Right hindlimb (tissue), 1 donor: Measurements from ENCODE around the gene AFF3.
"Not testable (repeated sequence)": the region's sequence is repeated elsewhere in the genome, so short reads cannot be mapped to it uniquely, and the experiment has no call there.

Experiments used
- DNase-seq: peaks from one replicate; pipeline ENCODE4 v3.0.0-alpha.2; 2018

The AFF3 gene

DNA sequence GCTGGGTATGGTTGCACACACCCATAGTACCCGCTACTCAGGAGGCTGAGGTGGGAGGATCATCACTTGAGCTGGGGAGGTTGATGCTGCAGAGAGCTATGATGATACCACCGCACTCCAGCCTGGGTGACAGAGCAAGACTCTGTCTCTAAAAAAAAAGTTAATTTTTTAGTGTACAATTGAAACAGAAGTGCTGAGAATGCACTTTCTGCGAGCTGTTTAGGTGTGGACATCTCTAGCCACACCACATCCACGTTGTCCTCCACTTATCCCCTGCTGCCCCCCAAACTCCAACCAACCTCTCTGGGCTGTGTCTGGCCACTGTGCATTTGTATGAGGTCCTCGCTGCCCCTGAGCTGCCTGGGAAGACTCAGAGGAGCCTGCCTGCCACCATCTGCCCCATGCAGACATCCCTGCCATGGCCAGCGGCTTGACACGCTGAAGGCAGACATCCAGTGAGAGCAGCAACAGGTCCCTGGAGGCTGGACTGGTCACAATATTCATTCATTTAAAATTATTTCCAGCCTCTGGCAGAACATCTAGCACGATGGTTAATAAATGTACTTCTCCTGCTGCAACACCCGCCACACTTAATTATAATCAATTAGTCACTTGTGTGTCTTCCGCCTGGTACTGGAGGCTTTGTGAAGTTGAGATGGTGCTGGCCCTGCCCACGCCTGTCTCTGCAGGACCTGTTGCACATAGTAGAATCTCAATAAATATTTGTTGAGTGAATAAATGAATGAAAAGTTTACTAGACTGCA is 3.7 kb upstream of the AFF3 start:
- no peak for DNase-seq

DNA sequence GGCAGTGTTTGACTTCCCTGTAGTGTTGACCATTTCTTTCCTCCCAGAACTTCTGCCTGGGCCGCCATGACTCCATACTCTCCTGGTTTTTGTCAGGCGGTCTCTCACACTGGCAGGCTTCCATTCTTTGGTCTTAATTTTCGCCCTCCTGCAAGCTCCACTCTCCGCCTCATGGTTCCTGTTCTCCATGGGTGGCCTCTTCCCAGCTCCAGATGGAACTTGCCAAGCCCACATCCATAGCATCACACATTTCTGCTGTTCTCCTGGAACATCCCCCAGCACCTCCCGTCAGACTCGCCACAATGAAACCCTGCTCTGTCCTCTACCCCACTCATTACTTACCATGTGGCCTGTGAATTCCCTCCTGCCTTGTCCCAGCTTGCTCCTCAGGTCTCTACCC is 896 bp upstream of the AFF3 start:
- no peak for DNase-seq

DNA sequence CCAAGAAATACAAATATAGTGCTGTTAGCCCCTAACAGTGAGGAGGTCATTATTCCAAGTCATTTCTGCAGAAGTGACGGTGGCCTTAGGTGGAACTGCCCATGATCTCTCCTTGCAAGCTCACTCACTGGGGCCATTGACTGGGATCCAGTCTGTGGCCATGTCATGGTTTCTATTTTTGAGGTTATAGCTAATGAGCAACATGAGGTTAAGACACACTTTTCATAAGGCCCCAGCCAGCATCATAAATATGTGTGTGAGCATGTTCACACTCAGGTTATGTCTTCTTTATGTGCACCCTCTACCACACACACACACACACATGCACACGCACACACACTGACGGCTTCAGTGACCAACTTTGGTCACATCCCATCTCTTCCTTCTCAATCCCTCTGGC is 484 bp downstream of the AFF3 start:
- DNase-seq: no peak

DNA sequence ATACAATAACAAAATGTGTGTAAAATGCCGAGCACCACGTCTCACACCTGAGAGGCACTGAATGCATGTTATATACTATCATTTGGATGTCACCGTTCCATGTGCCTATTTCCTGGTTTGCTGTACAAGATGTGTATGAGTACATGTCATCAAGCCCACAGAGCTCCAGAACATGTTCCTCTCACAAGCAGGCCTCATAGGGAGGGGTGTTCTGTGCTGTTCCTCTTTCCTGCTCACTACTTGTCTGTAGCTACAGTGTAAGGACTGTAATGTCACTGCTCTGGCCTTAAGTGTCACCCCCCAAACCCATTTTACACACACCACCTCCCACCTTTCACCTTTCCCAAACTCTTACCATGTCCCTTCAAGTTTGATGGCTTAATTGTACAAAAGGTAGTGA is 1.8 kb downstream of the AFF3 start:
- DNase-seq: no peak

DNA sequence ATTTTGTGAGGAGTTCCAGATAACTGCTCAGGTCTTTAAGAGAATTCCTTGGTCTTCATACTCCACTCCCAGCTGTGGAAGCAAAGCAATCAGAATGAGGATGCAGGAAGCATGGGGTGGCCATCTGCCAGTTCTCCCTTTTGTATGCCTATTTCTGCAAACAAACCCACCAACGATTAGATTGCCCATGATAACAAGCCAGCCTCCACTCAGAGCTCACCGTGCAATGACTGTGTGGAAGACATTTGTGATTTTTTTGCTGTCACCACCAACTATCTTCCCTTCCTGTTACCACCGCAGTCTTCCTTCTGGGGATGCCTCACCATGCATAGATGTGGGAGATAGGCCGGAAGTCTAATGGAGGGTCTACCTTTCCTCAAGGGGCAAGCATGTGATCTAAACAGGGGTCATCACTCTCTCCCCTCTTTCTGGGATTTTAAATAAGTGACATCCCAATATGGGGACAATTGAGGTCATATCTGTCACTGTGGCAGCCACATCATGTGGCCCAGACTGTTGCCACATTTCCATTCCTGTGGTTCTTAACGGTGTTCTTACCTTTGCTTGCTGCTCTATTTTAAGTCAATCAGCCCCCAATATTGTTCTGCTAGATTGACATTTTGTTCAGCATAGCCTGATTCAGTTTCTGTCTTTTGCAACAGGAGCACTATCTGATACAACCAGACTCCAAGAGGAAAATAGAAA is 4.4 kb downstream of the AFF3 start:
- DNase-seq: no peak

DNA sequence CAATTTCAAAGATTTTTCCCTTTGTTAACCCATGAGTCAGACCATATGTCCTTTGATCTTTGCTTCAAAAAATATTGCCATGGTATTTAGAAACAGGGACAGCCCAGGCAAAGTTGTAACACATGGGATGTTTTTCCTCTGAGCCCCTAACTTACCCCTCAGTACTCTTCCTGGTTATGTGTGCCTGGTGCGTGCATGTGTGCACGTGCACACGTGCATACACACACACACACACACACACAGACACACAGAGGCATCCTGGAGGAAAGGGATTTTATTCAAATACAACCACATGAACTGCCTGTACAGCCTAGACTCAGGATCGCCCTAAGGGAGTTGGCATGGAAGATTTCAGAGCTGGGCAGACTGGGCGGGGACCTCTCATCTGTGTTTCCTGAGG is 5.1 kb downstream of the AFF3 start:
- no peak for DNase-seq

DNA sequence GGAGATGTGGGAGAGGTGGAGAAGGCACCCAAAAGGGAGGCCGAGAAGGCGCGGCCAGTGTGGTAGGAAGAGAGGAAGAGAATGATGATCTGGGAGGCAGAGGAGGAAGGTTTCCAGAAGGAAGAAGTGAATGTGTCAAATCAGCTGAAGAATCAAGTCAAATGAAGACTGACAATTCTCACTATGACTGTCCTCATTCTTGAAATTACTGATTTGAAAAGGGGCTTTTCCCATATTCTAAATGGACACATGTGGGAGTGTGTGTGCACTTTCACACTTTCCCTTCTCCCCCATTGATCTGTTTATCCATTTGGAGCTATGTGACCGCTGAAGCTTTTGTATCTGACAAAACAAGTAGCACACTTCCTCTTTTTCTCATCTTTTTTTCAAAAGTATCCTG is 6.1 kb downstream of the AFF3 start:
- no peak for DNase-seq

DNA sequence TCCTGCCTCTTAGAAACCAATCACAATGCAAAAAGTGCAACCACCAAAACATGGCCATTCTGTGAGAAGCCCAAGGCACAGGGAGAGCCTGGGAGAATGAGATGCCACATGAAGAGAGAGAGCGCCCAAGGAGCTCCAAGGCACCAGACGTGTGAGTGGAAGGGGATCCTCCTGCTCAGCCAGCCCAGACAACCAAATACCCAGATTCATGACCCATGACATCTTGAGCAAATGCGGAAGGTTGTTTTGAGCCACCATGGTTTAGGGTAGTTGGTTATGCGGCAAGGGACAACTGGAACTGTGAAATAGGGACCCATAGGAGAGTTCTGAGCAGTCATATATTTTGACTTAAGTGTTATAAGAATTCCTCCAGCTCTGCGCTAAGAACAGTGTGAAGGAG is 7.0 kb downstream of the AFF3 start:
- no peak for DNase-seq

DNA sequence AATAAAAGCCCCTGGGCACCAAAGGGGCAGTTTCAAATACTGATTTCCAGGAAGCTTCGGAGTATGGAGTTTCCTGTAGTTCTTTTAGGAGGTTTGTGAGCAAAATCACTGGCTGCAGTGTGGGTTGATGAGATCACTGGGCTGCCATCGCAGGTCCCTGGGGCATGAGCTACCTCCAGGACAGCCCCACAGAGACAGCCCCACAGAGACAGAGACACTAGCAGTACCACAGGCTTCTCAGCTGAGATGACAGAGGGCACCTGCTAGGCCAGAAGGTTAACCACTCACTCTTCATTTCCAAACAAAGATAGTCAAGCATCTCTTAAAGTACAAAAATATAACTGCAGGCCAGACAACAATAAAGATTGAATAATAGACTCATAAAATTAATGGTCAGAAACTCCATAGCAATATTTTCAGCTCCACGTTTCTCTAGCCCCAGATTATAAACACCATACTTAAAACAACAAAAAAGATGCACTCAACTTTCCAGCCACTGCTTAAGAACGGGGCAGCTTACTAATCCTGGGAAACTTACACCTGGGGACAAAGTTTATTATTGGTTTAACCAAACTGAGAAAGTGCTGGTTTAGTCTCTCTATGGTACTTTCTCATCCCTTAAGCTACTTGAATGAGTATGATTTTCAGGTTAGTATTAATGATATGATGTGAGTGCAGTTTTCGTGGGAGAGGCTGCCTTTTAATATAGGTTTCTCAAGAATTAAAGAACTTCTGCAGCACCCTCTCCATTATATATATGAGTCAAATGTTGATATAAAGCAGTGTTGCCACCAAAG is 11.6 kb downstream of the AFF3 start:
- no peak for DNase-seq

DNA sequence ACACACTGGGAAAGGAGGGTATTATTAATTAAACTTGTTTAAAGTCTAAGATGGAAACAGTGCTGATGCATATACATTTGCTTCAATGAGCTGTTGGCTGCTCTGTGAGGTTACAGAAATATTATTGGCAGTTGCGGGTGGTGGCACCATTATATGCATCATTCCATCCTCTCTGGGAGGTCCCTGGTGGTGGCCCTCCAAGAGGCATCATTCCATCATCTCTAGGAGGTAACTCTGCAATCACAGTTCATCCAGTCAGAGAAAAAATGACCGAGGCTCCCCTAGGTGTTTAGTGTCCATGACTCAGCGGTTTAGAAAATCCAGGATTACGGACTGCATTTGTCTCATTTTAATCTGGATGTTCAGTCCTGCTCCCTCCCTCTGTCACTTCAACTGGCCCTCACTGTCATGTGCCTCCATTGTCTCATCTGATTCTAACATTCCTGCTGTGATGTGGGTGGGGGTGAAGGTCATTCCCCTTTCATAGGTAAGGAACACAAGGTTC is 15.4 kb downstream of the AFF3 start:
- no peak for DNase-seq

DNA sequence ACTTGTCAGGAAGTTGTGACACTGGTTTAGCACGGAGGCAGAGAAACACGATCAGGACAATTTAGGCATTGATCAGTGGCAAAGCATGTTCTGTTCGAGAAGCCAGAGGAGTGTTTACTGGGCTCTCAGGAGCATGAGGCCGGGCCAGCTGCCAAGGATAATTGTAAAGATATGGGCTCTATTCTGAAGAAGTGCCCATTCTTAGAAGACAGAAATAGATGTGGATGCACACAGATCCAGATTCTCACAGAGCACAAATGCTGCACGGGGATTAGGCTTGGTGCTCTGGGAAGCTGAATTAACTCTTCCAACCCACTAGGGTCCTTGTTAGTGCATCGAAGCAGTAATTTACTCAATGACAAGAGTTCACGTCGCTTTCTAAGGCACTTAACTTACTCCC is 16.2 kb downstream of the AFF3 start:
- DNase-seq: no peak

DNA sequence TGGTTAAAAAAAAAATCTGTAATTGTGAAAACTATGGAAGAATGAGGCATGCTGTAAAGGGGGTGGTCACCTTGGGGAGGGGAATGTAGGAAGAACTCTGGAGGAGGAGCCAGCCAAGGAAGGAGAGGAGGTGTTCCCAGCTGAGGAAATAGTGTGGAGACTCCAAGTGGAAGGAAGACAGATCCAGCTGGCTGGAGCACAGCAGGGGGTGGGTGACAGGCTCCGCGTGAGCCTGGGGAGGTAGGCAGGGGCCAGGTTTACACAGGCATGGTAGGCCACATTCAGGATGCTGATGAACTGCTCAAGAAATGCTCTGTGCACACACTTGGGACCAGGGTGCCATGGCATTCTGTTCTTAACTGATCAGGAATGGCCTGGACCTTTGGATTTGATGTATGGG is 16.8 kb downstream of the AFF3 start:
- DNase-seq: no peak

DNA sequence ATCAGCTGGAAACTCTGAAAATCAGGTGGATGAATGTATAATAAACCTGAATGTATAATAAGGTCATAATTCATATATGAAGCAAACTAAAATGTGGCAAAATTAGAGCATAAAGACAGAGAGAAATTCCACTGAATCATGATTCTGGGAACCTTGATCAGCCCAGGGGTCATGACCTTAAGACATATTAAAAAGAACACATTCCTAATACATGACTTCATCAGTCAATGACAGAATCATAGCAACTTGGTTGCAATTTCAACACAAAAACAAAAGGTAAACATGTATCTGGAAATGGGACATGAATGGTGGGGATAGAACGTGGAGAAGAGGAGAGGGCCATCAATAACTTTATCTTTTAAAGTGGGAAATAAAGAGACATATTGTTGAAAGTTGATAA is 17.6 kb downstream of the AFF3 start:
- DNase-seq: no peak

DNA sequence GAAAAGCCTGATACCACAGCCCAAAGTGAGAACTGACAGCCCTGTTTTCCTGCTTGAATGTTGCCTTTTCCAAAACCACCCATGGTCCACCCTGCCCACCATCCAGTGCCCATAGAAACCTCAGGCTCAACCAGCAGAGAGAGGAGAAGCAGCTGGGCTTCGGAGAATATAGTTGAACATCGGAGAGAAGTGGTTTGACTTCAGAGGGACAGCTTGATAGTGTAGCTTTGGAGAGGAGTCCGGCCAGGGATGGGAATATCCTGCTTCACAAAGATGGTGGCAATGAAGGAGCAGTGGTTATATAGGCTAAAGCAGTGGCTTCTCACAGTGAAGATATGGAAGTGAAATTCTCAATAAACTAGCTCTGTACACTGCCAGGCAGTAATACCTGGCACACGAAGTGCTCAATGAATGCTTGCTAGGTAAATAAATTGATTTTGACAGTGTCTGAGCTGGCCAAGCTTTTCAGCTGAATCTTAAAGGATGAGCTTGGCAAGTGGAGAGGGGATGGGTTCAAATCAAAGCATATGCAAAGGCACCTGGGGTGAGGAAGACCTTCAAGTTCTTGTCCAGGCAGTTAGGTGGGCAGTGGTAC is 21.2 kb downstream of the AFF3 start:
- no peak for DNase-seq

DNA sequence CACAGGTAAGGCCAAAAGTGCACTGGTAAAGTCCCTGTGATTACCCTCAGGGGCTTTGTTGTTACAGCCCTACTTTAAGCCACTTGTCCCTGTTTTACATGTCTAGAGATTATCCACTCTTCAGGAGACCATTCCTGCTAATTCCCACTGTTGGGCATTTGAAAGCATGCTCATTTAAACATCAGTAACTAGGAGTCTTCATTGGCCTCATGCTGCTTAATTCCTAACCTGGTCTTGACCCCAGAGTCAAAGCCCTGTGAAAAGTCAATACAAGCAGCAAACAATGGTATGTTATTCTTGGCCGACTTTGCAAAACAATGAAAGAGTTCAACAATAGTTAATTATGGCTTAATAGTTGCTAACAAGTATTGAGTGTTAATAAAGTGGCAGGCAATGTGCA is 23.2 kb downstream of the AFF3 start:
- no peak for DNase-seq

DNA sequence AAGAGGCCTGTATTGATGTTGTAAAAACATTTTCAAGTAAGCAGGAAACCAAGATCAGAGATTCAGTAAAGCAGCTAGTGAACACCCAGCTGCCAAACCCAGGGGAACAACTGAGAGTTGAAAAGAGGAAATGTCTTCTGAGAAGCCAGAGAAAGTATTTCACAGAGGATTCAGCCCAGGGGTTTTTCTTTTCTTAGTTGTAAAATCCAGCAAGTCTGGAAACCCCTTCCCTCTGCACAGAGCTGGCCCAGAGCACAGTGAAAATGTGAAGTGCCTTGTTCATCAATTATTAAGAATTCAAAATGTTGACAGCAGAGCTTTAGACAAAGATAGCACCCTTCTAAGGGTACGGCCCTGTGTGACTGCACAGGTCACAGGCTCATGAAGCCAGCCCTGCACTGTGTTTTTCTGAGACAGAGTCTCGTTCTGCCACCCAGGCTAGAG is 28.4 kb downstream of the AFF3 start:
- DNase-seq: no peak

DNA sequence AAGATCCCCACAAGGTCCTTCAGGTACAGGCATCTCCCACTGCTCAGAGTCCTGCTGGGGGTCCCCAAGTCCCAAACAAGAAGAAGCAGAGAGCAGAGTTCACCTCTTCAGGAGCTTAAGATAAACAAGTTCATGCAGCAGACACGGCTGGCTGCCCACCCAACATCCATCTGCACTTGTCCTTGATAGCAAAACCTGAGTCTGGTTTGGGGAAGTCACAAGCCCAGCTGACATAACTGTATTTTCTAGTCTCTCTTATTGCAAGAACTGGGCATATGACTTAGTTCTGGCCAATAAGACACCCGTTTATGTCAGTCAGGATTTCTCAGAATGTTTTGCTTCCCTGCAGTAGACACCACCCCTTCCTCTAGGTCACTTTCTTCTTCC is 31.8 kb downstream of the AFF3 start:
- DNase-seq: no peak

DNA sequence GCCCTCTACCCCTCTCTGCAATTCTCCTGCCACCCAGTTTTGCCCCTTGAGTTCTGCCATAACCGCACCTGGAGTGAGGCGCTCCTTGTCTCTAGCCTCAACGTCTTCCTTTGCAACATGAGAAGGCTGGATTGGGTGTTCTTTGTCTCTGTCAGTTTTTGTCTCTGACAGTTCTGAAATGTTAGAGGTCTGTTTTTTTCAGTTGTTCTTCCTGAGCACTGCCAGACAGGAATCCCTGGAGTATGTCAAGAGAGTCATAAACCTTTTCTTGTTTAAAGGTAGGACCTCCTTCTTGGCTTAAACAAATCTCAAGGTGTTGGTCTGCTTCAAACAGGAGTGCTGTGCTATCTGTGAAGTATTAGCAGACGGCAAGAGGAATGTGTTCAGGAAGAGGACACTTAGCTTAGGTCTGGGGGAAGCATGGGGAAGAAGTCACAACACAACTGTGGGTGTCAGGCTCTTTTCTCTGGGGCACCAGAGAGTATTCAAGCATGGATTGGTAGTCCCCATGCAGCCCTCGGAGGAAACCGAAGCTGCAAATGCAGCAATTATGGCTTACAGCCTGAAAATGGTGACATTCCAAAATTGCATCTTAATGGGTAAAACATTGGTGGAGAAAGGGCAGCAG is 32.3 kb downstream of the AFF3 start:
- DNase-seq: no peak

DNA sequence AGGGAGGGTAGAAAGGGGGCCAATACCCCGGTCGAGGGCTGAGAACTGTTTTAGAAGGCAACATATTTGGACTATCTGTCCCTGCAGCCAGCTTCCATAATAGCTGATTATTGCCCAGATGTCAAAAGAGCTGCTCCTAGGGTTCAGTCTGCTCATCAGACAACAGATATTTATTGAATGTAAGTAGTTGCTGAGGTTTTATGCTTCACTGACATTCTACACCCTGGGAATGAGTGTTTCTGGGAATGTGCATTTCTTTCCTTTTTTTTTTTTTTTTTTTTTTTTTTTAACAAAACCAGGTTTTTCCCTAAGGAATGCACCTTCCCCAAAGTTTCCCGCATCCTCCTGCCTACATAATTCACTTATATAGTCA is 33.8 kb downstream of the AFF3 start:
- not testable (repeated sequence) for DNase-seq

DNA sequence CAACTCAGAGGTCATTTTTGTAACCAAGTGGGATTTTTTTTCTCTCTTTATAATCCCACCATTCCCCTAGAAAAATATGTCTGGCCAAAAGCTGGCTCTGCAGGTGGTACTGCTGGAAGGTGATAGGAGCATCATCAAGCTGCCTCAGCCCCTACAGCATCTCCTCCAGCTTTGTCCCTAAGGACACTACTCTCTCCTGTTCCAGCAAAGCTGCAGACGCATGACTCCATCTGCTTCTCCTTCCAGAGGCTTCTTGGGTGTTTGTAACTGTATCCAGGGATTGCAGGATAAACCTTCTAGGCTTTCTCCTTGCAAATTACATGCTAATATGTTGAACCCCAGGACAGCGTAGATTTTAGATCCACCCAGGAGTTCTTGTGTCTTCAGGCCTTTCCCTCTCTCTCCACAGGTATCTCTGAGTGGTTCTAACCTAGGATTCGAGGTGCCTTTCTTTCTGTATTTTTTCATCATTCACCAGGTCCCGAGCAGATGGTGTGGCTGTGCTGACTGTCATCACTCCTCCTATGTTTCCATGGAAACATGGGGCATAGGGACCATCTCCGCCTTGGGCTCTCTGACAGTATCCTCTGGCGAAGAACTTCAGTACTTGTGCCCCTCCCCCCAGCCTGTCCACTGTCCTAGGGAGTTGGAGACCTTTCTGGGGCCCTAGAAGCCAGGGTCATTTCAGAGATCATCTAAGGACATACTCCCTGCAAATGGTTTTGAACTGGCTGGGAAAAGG is 34.3 kb downstream of the AFF3 start:
- no peak for DNase-seq

DNA sequence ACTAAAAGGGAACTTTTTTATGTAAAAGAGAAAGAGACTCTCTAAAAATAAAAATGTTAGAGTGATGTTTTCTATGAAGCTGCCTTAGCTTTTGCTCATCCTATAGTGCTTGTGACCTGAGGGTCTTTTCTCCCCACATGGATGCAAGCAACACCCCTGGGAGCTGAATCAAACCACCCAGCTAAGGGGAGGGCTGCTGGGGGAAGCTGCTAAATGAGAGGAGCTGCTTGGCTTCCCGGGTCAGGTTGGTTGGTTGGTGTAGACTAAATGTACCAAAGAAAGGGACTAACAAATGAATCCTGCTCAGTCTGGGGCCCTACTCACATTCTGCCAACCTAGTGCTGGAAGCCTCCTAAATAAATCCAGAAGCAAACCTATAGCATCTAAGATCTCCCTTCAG is 35.0 kb downstream of the AFF3 start:
- no peak for DNase-seq

DNA sequence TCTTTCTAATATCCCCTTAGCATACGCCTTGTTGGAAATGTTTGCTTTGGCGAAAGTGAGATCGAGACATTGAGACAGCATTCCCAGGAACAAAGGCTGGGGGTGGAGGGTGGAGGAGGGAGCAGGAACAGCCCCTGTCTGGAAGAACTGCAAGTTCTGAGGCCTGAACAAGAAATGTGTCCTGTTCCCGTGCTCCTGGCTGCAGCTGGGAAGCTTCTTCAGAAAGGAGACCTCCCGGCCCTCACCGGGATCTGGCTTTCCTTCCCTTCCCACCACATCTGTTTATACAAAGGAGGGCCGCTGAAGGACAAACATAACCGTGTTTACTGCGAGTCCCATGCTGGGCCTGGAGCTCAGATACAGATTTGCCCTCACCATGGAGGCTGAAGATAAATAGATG is 35.9 kb downstream of the AFF3 start:
- DNase-seq: peak; percentile 87
